HepG2 (cell line): ENCODE measurements around the gene TBC1D20. TPM values are rescaled to one million over a fixed set of nuclear protein-coding genes. Genes with fewer than 3 reads are reported as not detected.

Source experiments
- ATF7 ChIP-seq, 2 experiments: fragments of 450-650 bp in 1 of 2; sonication (generic) in 1 of 2; formaldehyde crosslinking in 1 of 2; IDR thresholded peaks; 2 replicates each; pipeline versions ENCODE4 v1.4.0 to v1.6.1; 2016 to 2020; ENCODE audit warnings: antibody characterized with exemption in 1 of 2, mild to moderate bottlenecking in 1 of 2, missing genetic modification reagents in 1 of 2
- ATRX ChIP-seq: sonication (generic); formaldehyde crosslinking; IDR thresholded peaks from 2 replicates; pipeline ENCODE4 v1.4.0; 2020; ENCODE audit warnings: missing genetic modification reagents, borderline replicate concordance
- ELF1 ChIP-seq: sonication (generic); formaldehyde crosslinking; IDR thresholded peaks from 2 replicates; pipeline ENCODE4 v1.4.0; 2020; ENCODE audit warnings: missing genetic modification reagents
- ETV5 ChIP-seq: IDR thresholded peaks from 2 replicates; pipeline ENCODE4 v1.6.1; 2018; ENCODE audit warnings: missing biosample characterization, missing genetic modification reagents, inconsistent platforms, borderline replicate concordance
- HHEX ChIP-seq: IDR thresholded peaks from 2 replicates; pipeline ENCODE4 v1.6.1; 2016; ENCODE audit warnings: control low read depth
- KDM4B ChIP-seq: sonication (generic); formaldehyde crosslinking; IDR thresholded peaks from 2 replicates; pipeline ENCODE4 v1.4.0; 2020; ENCODE audit warnings: missing genetic modification reagents
- KLF11 ChIP-seq: IDR thresholded peaks from 2 replicates; pipeline ENCODE4 v1.6.1; 2016; ENCODE audit warnings: missing compliant biosample characterization
- MXD4 ChIP-seq: IDR thresholded peaks from 2 replicates; pipeline ENCODE4 v1.6.1; 2016; ENCODE audit warnings: mild to moderate bottlenecking, missing biosample characterization, missing genetic modification reagents
- NR2C2 ChIP-seq: sonication (generic); formaldehyde crosslinking; IDR thresholded peaks from 2 replicates; pipeline ENCODE4 v1.4.0; 2020; ENCODE audit warnings: missing genetic modification reagents, mild to moderate bottlenecking, moderate library complexity, borderline replicate concordance
- NR3C1 ChIP-seq: sonication (generic); formaldehyde crosslinking; IDR thresholded peaks from 2 replicates; pipeline ENCODE4 v1.4.0; 2020; ENCODE audit warnings: missing genetic modification reagents
- PHF5A ChIP-seq: IDR thresholded peaks from one replicate; pipeline ENCODE4 v1.6.1; 2018; ENCODE audit warnings: low read depth, missing genetic modification reagents; ENCODE audit not compliant: unreplicated experiment
- RXRA ChIP-seq: sonication (generic); formaldehyde crosslinking; IDR thresholded peaks from 2 replicates; pipeline ENCODE4 v1.5.1; 2020; ENCODE audit warnings: missing genetic modification reagents
- SAFB2 ChIP-seq: sonication (generic); formaldehyde crosslinking; IDR thresholded peaks from 2 replicates; pipeline ENCODE4 v1.5.1; 2020; ENCODE audit warnings: missing genetic modification reagents, low read depth, mild to moderate bottlenecking, borderline replicate concordance
- SALL2 ChIP-seq: sonication (generic); formaldehyde crosslinking; IDR thresholded peaks from 2 replicates; pipeline ENCODE4 v1.8.1; 2023; ENCODE audit warnings: mild to moderate bottlenecking, missing genetic modification reagents, inconsistent platforms
- SIX4 ChIP-seq: sonication (generic); formaldehyde crosslinking; IDR thresholded peaks from 2 replicates; pipeline ENCODE4 v1.4.0; 2020; ENCODE audit warnings: missing genetic modification reagents
- SP1 ChIP-seq, 2 experiments: fragments of 450-650 bp in 1 of 2; sonication (generic) in 1 of 2; formaldehyde crosslinking in 1 of 2; IDR thresholded peaks; 2 replicates each; pipeline versions ENCODE4 v1.4.0 to v1.6.1; 2016 to 2020; ENCODE audit warnings: missing genetic modification reagents in 1 of 2
- SSRP1 ChIP-seq: IDR thresholded peaks from 2 replicates; pipeline ENCODE4 v1.6.1; 2016; ENCODE audit warnings: control low read depth
- TCF7 ChIP-seq: sonication (generic); IDR thresholded peaks from 2 replicates; pipeline ENCODE4 v1.6.1; 2016; ENCODE audit warnings: antibody characterized with exemption, low read depth
- ZBTB14 ChIP-seq: sonication (generic); formaldehyde crosslinking; IDR thresholded peaks from 2 replicates; pipeline ENCODE4 v1.4.0; 2020; ENCODE audit warnings: missing genetic modification reagents
- ZFAT ChIP-seq: sonication (generic); formaldehyde crosslinking; conservative IDR thresholded peaks from 2 replicates; pipeline ENCODE4 v1.8.1; 2023; ENCODE audit warnings: missing genetic modification reagents, inconsistent platforms
- ZNF274 ChIP-seq: sonication (generic); formaldehyde crosslinking; IDR thresholded peaks from 2 replicates; pipeline ENCODE4 v1.5.1; 2020; ENCODE audit warnings: mild to moderate bottlenecking, missing genetic modification reagents
- ZNF34 ChIP-seq: sonication (generic); formaldehyde crosslinking; IDR thresholded peaks from 2 replicates; pipeline ENCODE4 v1.4.0; 2020; ENCODE audit warnings: mild to moderate bottlenecking, missing genetic modification reagents, borderline replicate concordance
- ZNF605 ChIP-seq: sonication (generic); formaldehyde crosslinking; IDR thresholded peaks from 2 replicates; pipeline ENCODE4 v1.8.0; 2022; ENCODE audit warnings: mild to moderate bottlenecking, missing genetic modification reagents
- ZSCAN20 ChIP-seq: sonication (generic); formaldehyde crosslinking; IDR thresholded peaks from 2 replicates; pipeline ENCODE4 v1.4.0; 2020; ENCODE audit warnings: missing genetic modification reagents, mild to moderate bottlenecking, borderline replicate concordance
- polyA plus RNA-seq, 8 experiments: library from polyadenylated mRNA; depleted of rRNA in 3 of 8; stranded (reverse) in 7 of 8; unstranded in 1 of 8; fragments of >200 nt; fragmentation: Illumina TruSeq in 4 of 8; extraction: Trizol in 4 of 8; gene quantifications; 2 replicates each; pipeline versions ENCODE4 v1.2.1 to v1.2.3, GENCODE V29; 2011 to 2016; ENCODE audit warnings: low read depth in 4 of 8, missing spikeins in 1 of 8, mixed read lengths in 1 of 8; ENCODE audit not compliant: insufficient read depth in 1 of 8
- total RNA-seq, 5 experiments: library from RNA; depleted of rRNA; stranded (reverse); fragments of >200 nt; fragmentation: Illumina TruSeq; extraction: Trizol; gene quantifications; 2 replicates each; pipeline ENCODE4 v1.2.3, GENCODE V29; 2016; ENCODE audit warnings: low read depth in 1 of 5
- TF ChIP-seq, protein P1 (sequence below): sonication (generic); formaldehyde crosslinking; IDR thresholded peaks from 2 replicates; pipeline ENCODE4 v1.4.0; 2020; ENCODE audit warnings: mild to moderate bottlenecking, missing genetic modification reagents
- TF ChIP-seq, protein P2 (sequence below): sonication (generic); formaldehyde crosslinking; conservative IDR thresholded peaks from 2 replicates; pipeline ENCODE4 v1.8.0; 2022; ENCODE audit warnings: missing genetic modification reagents
- TF ChIP-seq, protein P3 (sequence below): sonication (generic); formaldehyde crosslinking; IDR thresholded peaks from 2 replicates; pipeline ENCODE4 v1.5.0; 2020; ENCODE audit warnings: mild to moderate bottlenecking, missing genetic modification reagents

TBC1D20 gene
- total and polyA plus RNA-seq, 2 of the 13 experiments (the other 11 are each of a cell fraction or from before 2014, with no cell fraction given): 36.6 to 47.1 TPM

GRCh38 chr20:434661-435419 lies 27.5 kb downstream of the TBC1D20 start (continued):
- no peak for TF ChIP-seq ZBTB14
- no peak for TF ChIP-seq ZSCAN20
- 0 out of 2 replicates have a peak, but pooled peaks have one; percentile 12 for TF ChIP-seq RXRA (CRISPR knock-in tag)
- TF ChIP-seq SAFB2 (CRISPR knock-in tag): no peak
- no peak for TF ChIP-seq SIX4 (CRISPR knock-in tag)
- no peak for TF ChIP-seq ZFAT (CRISPR knock-in tag)
- TF ChIP-seq SSRP1 (CRISPR knock-in tag): peak; percentile 87; the same call in 1 of the 2 replicates
- TF ChIP-seq, protein P1, sequence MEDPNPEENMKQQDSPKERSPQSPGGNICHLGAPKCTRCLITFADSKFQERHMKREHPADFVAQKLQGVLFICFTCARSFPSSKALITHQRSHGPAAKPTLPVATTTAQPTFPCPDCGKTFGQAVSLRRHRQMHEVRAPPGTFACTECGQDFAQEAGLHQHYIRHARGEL (CRISPR knock-in tag): 0 out of 2 replicates have a peak, but pooled peaks have one; percentile 39
- no peak for TF ChIP-seq ATRX (CRISPR knock-in tag)
- no peak for TF ChIP-seq KLF11 (CRISPR knock-in tag)
- no peak for TF ChIP-seq HHEX (CRISPR knock-in tag)
- TF ChIP-seq TCF7: no peak
- TF ChIP-seq PHF5A (CRISPR knock-in tag): no peak
- no peak for TF ChIP-seq NR3C1 (CRISPR knock-in tag)
- TF ChIP-seq ETV5 (CRISPR knock-in tag): no peak
- TF ChIP-seq, protein P2, sequence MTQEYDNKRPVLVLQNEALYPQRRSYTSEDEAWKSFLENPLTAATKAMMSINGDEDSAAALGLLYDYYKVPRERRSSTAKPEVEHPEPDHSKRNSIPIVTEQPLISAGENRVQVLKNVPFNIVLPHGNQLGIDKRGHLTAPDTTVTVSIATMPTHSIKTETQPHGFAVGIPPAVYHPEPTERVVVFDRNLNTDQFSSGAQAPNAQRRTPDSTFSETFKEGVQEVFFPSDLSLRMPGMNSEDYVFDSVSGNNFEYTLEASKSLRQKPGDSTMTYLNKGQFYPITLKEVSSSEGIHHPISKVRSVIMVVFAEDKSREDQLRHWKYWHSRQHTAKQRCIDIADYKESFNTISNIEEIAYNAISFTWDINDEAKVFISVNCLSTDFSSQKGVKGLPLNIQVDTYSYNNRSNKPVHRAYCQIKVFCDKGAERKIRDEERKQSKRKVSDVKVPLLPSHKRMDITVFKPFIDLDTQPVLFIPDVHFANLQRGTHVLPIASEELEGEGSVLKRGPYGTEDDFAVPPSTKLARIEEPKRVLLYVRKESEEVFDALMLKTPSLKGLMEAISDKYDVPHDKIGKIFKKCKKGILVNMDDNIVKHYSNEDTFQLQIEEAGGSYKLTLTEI (CRISPR knock-in tag): no peak
- 0 out of 2 replicates have a peak, but pooled peaks have one; percentile 21 for TF ChIP-seq ZNF605 (CRISPR knock-in tag)
- TF ChIP-seq ATF7 (IDR thresholded peaks at IDR 0.05): no peak
- no peak; the same call in 1 of the 2 replicates for TF ChIP-seq ATF7 (CRISPR knock-in tag; IDR thresholded peaks at IDR 0.05)
- TF ChIP-seq NR2C2 (CRISPR knock-in tag): no peak
- TF ChIP-seq, protein P3, sequence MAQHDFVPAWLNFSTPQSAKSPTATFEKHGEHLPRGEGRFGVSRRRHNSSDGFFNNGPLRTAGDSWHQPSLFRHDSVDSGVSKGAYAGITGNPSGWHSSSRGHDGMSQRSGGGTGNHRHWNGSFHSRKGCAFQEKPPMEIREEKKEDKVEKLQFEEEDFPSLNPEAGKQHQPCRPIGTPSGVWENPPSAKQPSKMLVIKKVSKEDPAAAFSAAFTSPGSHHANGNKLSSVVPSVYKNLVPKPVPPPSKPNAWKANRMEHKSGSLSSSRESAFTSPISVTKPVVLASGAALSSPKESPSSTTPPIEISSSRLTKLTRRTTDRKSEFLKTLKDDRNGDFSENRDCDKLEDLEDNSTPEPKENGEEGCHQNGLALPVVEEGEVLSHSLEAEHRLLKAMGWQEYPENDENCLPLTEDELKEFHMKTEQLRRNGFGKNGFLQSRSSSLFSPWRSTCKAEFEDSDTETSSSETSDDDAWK (CRISPR knock-in tag): no peak
- TF ChIP-seq SALL2 (CRISPR knock-in tag): no peak
- TF ChIP-seq MXD4 (CRISPR knock-in tag): no peak
- no peak for TF ChIP-seq SP1 (IDR thresholded peaks at IDR 0.05)
- TF ChIP-seq SP1 (CRISPR knock-in tag; IDR thresholded peaks at IDR 0.05): no peak
- no peak for TF ChIP-seq ZNF34 (CRISPR knock-in tag)
- no peak for TF ChIP-seq ELF1 (CRISPR knock-in tag)
- TF ChIP-seq KDM4B: no peak
- TF ChIP-seq ZNF274 (CRISPR knock-in tag): no peak
